Tibial artery (tissue), 4 donors: Measurements from ENCODE around the gene NKX1-2.

Experiments
- DNase-seq, 2 donors: peaks; one replicate each; pipeline ENCODE4 v3.0.0-alpha.2; 2019
- H3K27ac ChIP-seq, 2 donors: fragments of 200-600 bp; sonication (generic) in 1 of 2; 1 replicate in 1 of 2; 2 replicates in 1 of 2; pipeline ENCODE4 v1.5.1; 2018 to 2019; ENCODE audit warnings: mild to moderate bottlenecking in 1 of 2
- H3K27me3 ChIP-seq, 2 donors: fragments of 200-600 bp; sonication (generic) in 1 of 2; one replicate each; pipeline versions ENCODE4 v1.5.1 to v1.6.0; 2016 to 2019
- H3K36me3 ChIP-seq, 3 donors: fragments of 200-600 bp; sonication (generic) in 2 of 3; one replicate each; pipeline ENCODE4 v1.5.1; 2016 to 2019; ENCODE audit warnings: mild to moderate bottlenecking in 2 of 3
- H3K4me1 ChIP-seq, 4 donors: fragments of 200-600 bp; sonication (generic) in 2 of 4; 1 replicate in 3 of 4; 2 replicates in 1 of 4; pipeline ENCODE4 v1.5.1; 2016 to 2019
- H3K4me3 ChIP-seq, 2 donors: fragments of 200-600 bp; sonication (generic) in 1 of 2; 1 replicate in 1 of 2; 2 replicates in 1 of 2; pipeline ENCODE4 v1.5.1; 2018 to 2019; ENCODE audit warnings: mild to moderate bottlenecking in 2 of 2
- H3K9me3 ChIP-seq, 3 donors: fragments of 200-600 bp; sonication (generic) in 1 of 3; one replicate each; pipeline ENCODE4 v1.5.1; 2016 to 2019
- intact Hi-C: fragments of 100-400 bp; cut with DNase I; formaldehyde crosslinking; loops from one replicate; pipeline ENCODE4 v1.15.0; 2023; ENCODE audit warnings: low total_unique reads
- TF ChIP-seq, protein P1 (sequence below), 2 experiments: fragments of 200-600 bp in 1 of 2; fragments of 450-650 bp in 1 of 2; IDR thresholded peaks; one replicate each; pipeline ENCODE4 v1.5.1; 2017 to 2019; ENCODE audit warnings: antibody characterized with exemption in 2 of 2, mild to moderate bottlenecking in 1 of 2, moderate library complexity in 1 of 2

NKX1-2 gene

GRCh38 chr10:124464028-124464965 is 14.5 kb upstream of the NKX1-2 start:
- Histone ChIP-seq H3K36me3 (no peaks in the 10 kb centered on the region), H3K27me3 (no peaks in the 10 kb centered on the region), H3K4me3 (no peak overlapping the region), H3K27ac (no peak overlapping the region), H3K9me3 (no peaks in the 10 kb centered on the region), H3K4me1 (peaks cover 0 to 6% (median 0%) of the 10 kb centered on the region in 4 donors)
- no peak for DNase-seq
- intact Hi-C loops = no loop called here
- TF ChIP-seq, protein P1, sequence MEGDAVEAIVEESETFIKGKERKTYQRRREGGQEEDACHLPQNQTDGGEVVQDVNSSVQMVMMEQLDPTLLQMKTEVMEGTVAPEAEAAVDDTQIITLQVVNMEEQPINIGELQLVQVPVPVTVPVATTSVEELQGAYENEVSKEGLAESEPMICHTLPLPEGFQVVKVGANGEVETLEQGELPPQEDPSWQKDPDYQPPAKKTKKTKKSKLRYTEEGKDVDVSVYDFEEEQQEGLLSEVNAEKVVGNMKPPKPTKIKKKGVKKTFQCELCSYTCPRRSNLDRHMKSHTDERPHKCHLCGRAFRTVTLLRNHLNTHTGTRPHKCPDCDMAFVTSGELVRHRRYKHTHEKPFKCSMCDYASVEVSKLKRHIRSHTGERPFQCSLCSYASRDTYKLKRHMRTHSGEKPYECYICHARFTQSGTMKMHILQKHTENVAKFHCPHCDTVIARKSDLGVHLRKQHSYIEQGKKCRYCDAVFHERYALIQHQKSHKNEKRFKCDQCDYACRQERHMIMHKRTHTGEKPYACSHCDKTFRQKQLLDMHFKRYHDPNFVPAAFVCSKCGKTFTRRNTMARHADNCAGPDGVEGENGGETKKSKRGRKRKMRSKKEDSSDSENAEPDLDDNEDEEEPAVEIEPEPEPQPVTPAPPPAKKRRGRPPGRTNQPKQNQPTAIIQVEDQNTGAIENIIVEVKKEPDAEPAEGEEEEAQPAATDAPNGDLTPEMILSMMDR (IDR thresholded peaks at IDR 0.05) = no peak

GRCh38 chr10:124462348-124462695 is 12.5 kb upstream of the NKX1-2 start:
- no peak for DNase-seq
- H3K27me3 ChIP-seq = no peaks in the 10 kb centered on the region
- peaks cover 0 to 6% (median 0%) of the 10 kb centered on the region in 4 donors for H3K4me1 ChIP-seq
- peak overlapping the region; percentile 63 to 77 for H3K4me3 ChIP-seq
- H3K9me3 ChIP-seq = no peaks in the 10 kb centered on the region
- H3K36me3 ChIP-seq = no peaks in the 10 kb centered on the region
- intact Hi-C loops = no loop called here
- H3K27ac ChIP-seq = peak overlapping the region; percentile 70 to 83
- TF ChIP-seq, protein P1 (IDR thresholded peaks at IDR 0.05) = no peak

- TF ChIP-seq, protein P1 (IDR thresholded peaks at IDR 0.05) = peak; percentile 50 to 57
- Histone ChIP-seq H3K27ac (peak within 1 kb of the TSS; percentile 70 to 83), H3K4me3 (peak within 1 kb of the TSS; percentile 63 to 77), H3K4me1 (peaks cover 0 to 6% (median 0%) of the 10 kb centered on the region in 4 donors), H3K36me3 (no peaks in the 10 kb centered on the region), H3K9me3 (no peaks in the 10 kb centered on the region), H3K27me3 (peaks cover 0 to under 1% of the 10 kb centered on the region in 2 donors)
- DNase-seq = peak; percentile 84 to 90
- intact Hi-C loops = loop anchor here (2.0 kb wide), 1 partner anchor 41 kb away; no protein-coding TSS in a partner anchor
These were observed 12.0 kb upstream of the NKX1-2 start, which contains the start of gene LHPP for GRCh38 chr10:124461642-124462347. Gene LHPP, plus strand, starts transcription at chr10:124461823. Its CDS starts 40 bp downstream, at chr10:124461863.

DNA sequence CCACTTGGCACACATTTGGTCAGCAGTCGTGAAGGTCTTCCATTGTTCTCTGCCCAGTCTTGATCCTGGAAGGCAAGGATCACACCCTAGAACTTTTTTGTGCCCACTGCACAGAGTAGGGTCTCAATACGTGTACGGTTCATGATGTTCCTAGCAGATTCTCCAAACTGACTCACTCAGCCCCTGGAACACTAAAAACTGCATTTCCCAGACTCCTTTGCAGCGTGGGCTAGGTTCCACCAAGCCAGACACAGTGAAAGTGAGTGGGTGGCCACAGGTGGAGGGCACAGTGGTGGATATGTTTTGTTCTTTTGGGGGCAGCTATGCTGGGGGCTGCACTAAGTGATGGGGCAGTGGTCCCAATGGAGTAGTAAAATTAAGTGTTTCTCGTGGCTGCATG is 10.3 kb upstream of the NKX1-2 start:
- Histone ChIP-seq H3K4me1 (peaks cover 0 to 6% (median 0%) of the 10 kb centered on the region in 4 donors), H3K27ac (no peak overlapping the region), H3K27me3 (peaks cover 0 to 9% of the 10 kb centered on the region in 2 donors)

GRCh38 chr10:124459395-124459794 is 9.6 kb upstream of the NKX1-2 start:
- DNase-seq = no peak
- no peak overlapping the region for H3K27ac ChIP-seq
- peaks cover 0 to 6% (median 0%) of the 10 kb centered on the region in 4 donors for H3K4me1 ChIP-seq

More for the DNA sequence above, 10.3 kb upstream of the NKX1-2 start:
- Histone ChIP-seq H3K4me3 (no peak overlapping the region), H3K9me3 (no peaks in the 10 kb centered on the region), H3K36me3 (no peaks in the 10 kb centered on the region)
- DNase-seq = no peak
- TF ChIP-seq, protein P1 (IDR thresholded peaks at IDR 0.05) = no peak
- intact Hi-C loops = loop anchor here (2.0 kb wide), 1 partner anchor 39 kb away; no protein-coding TSS in a partner anchor

More at GRCh38 chr10:124459395-124459794, 9.6 kb upstream of the NKX1-2 start:
- peaks cover 0 to 15% of the 10 kb centered on the region in 2 donors for H3K27me3 ChIP-seq
- TF ChIP-seq, protein P1 (IDR thresholded peaks at IDR 0.05) = no peak
- H3K36me3 ChIP-seq = no peaks in the 10 kb centered on the region
- no peaks in the 10 kb centered on the region for H3K9me3 ChIP-seq
- H3K4me3 ChIP-seq = no peak overlapping the region
- intact Hi-C loops = no loop called here
